ENCODE measurements around the gene CACNA1C.
A peak's percentile ranks its signal among the peaks of the same experiment; 100 is the strongest.

CACNA1C gene

GRCh38 chr12:2288471-2288870, 235.7 kb downstream of the CACNA1C start:
- TF ChIP-seq, protein P1, sequence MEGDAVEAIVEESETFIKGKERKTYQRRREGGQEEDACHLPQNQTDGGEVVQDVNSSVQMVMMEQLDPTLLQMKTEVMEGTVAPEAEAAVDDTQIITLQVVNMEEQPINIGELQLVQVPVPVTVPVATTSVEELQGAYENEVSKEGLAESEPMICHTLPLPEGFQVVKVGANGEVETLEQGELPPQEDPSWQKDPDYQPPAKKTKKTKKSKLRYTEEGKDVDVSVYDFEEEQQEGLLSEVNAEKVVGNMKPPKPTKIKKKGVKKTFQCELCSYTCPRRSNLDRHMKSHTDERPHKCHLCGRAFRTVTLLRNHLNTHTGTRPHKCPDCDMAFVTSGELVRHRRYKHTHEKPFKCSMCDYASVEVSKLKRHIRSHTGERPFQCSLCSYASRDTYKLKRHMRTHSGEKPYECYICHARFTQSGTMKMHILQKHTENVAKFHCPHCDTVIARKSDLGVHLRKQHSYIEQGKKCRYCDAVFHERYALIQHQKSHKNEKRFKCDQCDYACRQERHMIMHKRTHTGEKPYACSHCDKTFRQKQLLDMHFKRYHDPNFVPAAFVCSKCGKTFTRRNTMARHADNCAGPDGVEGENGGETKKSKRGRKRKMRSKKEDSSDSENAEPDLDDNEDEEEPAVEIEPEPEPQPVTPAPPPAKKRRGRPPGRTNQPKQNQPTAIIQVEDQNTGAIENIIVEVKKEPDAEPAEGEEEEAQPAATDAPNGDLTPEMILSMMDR (IDR thresholded peaks at IDR 0.05; ENCODE audit: extremely low read depth, missing control alignments) = no peak
- DNase-seq (ENCODE audit: low spot score) = no peak

DNA sequence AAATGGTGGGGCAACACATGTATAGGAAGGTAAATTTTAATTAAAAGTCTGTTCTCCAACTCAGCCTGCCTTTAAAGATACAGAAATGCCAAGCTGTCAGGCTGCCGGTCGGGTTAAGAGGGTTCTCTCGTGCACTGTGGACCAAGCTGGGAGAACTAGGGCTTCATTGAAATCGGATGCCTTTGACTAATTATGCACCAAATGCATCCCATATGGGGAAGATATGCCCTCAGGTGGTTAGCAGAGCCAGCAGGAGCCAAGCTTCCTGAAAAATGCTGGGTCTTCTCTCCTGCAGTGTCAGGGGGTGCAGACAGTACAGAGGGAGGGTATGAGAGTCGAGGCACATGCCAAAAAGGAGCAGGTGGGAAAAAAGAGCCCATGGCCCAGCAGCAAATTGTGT, 236.1 kb downstream of the CACNA1C start:
- no peak for DNase-seq (ENCODE audit: low spot score)
- TF ChIP-seq, protein P1 (IDR thresholded peaks at IDR 0.05; ENCODE audit: extremely low read depth, missing control alignments) = no peak

DNA sequence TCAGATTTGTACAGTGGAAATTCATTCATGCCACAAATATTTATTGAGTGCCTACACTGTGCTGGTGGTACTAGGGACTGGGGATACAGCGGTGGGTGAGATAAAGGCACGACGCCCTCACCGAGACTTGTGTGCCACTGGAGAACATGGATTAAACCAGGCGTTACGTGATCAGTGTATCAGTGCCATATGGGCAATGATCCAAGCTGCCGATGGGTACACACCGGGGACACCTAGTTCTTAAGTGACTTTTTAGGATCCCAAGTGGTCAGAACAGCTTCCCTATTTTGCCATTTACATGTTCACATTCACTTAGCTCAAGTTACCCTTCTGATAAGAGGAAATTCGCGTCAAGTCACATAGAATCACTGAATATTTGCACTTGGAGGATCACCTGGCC, 236.7 kb downstream of the CACNA1C start:
- TF ChIP-seq, protein P1 (IDR thresholded peaks at IDR 0.05; ENCODE audit: extremely low read depth, missing control alignments) = no peak
- DNase-seq (ENCODE audit: low spot score) = no peak

- no peak for DNase-seq (ENCODE audit: low spot score)
- TF ChIP-seq, protein P1 (IDR thresholded peaks at IDR 0.05; ENCODE audit: extremely low read depth, missing control alignments) = no peak
Observed at GRCh38 chr12:2290091-2290490, 237.3 kb downstream of the CACNA1C start.

DNA sequence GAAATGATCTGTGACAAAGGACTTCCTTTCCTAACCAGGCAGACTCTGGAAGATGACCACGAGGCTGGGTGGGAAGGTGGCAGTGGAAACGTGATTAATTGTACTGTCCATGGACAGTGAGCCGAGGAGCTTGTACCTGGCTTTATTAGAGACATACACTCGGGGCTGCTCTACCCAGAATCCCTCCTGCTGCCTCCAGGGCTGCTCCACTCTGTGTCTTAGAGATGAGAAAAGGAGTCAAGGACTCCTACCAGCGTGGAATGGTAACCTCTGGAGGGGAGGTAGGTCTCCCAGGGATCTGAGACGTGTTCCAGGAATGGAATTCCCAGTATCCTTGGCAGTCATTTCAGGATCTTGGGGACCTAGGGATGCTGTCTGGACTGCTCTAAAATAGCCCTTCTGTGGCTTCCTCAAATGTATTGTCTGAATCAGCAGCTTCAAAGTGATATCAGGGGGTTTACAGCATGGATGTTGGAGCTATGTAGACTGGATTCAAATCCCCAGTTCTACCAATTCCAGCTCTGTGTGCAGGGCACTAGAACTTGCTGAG, 237.8 kb downstream of the CACNA1C start:
- DNase-seq (ENCODE audit: low spot score) = no peak
- TF ChIP-seq, protein P1 (IDR thresholded peaks at IDR 0.05; ENCODE audit: extremely low read depth, missing control alignments) = no peak

DNA sequence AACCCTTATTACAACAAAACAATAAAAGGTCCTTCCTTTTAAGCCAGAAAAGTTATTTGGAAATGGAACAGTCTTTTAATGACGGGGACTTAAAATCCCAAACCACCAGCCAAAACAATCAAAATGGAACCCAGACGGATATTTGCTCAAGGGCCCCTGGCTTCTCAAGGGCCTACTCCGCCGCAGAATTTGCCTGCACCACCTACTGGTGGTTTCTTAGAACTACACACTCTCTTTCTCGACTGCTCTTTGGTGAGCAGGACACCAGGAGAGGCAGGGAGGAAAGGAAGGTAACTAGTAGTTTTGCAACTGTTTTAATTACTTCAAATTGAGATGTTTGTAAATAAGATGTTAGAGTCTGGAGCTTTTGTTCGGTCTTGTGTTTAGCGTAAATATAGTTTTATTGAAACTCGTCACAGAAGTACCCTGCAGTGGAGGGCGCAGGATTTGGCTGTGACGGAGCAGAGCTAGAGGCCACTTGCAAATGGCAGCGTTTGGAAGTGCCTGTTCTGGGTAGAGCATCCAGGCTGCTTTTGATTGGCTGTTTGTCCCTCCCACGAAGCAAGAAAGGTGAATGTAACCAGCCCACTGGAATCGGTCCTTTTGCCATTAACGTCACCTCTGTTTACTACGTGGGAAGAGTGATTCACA, 238.5 kb downstream of the CACNA1C start:
- DNase-seq (ENCODE audit: low spot score) = peak; percentile 80
- TF ChIP-seq, protein P1 (IDR thresholded peaks at IDR 0.05; ENCODE audit: extremely low read depth, missing control alignments) = peak; percentile 68

DNA sequence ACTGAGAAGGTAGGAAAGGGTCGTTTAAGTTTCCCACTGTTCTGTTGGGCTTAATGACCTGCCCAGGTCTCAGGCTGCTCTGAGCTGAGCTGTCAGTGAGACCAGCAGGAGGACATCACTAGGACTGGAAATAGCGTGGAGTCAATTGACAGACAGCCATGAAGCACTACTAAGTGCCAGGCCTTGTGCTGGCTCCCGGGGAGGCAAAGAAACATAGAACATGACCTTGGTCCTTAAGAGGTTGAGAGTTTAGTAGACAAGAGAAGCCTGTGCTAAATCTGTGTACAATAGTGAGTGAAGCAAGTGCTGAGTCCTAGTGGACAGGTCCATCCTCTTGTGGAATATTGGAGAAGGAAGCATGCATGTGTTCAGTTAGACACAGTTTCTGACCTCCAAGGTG, 239.2 kb downstream of the CACNA1C start:
- TF ChIP-seq, protein P1 (IDR thresholded peaks at IDR 0.05; ENCODE audit: extremely low read depth, missing control alignments) = no peak
- DNase-seq (ENCODE audit: low spot score) = no peak

Data from GM20000 (cell line).